ENCODE measurements around the gene FMN2. TPM values are rescaled to one million over a fixed set of nuclear protein-coding genes. Genes with fewer than 3 reads are reported as not detected.

FMN2 gene
- total RNA-seq, 1 experiment from 2014 or later = 5.3 TPM

GRCh38 chr1:240394353-240394752 lies 302.7 kb downstream of the FMN2 start:
- Mint-ChIP-seq H3K27ac (ENCODE audit: low read depth, unreplicated experiment) (no peak overlapping the region), H3K4me1 (ENCODE audit: insufficient read depth, unreplicated experiment) (peaks cover 25% of the 10 kb centered on the region), H3K27me3 (ENCODE audit: insufficient read depth, unreplicated experiment) (no peaks in the 10 kb centered on the region), H3K9me3 (ENCODE audit: unreplicated experiment) (no peaks in the 10 kb centered on the region), H3K4me3 (ENCODE audit: unreplicated experiment) (no peak overlapping the region), H3K36me3 (ENCODE audit: insufficient read depth, unreplicated experiment) (no peaks in the 10 kb centered on the region)
- DNase-seq (ENCODE audit: unreplicated experiment) = no peak
- no TSS peak for BruUV-seq (replicated peaks)
- intact Hi-C loops (cut with micrococcal nuclease) = no loop called here
- TF ChIP-seq CTCF (IDR thresholded peaks at IDR 0.05; ENCODE audit: unreplicated experiment) = no peak
- CTCF ChIA-PET = interaction anchor here (0.5 to 0.7 kb wide), 5 partner anchors 37 to 918 kb away, joined by 4 to 7 read pairs (median 6); no protein-coding TSS in a partner anchor
- POLR2A ChIA-PET = interaction anchor here (0.6 to 1.4 kb wide), 2 partner anchors 8 to 104 kb away, joined by 3 to 8 read pairs; no protein-coding TSS in a partner anchor

DNA sequence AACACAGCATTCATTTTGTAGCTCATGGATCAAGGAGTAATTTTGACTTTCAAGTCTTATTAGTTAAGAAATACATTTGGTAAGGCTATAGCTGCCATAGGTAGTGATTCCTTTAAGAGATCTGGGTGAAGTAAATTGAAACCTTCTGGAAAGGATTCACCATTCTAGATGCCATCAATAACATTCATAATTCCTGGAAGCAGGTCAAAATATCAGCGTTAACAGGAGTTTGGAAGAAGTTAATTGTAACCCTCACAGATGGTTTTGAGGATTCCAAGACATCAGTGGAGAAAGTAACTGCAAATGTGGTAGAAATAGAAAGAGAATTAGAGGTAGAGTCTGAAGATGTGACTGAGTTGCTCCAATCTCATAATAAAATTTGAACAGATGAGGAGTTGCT lies 303.7 kb downstream of the FMN2 start:
- ChIA-PET CTCF (interaction anchor here (0.6 to 0.7 kb wide), 3 partner anchors 21 to 878 kb away, joined by 3 to 4 read pairs (median 3); no protein-coding TSS in a partner anchor), POLR2A (interaction anchor here (1.4 kb wide), 1 partner anchor 9 kb away, joined by 8 read pairs; no protein-coding TSS in a partner anchor)
- H3K4me3 Mint-ChIP-seq (ENCODE audit: unreplicated experiment) = no peak overlapping the region
- no peak for TF ChIP-seq CTCF (IDR thresholded peaks at IDR 0.05; ENCODE audit: unreplicated experiment)
- no peak for DNase-seq (ENCODE audit: unreplicated experiment)
- no peaks in the 10 kb centered on the region for H3K9me3 Mint-ChIP-seq (ENCODE audit: unreplicated experiment)
- no TSS peak for BruUV-seq (replicated peaks)
- H3K27ac Mint-ChIP-seq (ENCODE audit: low read depth, unreplicated experiment) = no peak overlapping the region
- intact Hi-C loops (cut with micrococcal nuclease) = no loop called here
- no peaks in the 10 kb centered on the region for H3K27me3 Mint-ChIP-seq (ENCODE audit: insufficient read depth, unreplicated experiment)
- peaks cover 33% of the 10 kb centered on the region for H3K4me1 Mint-ChIP-seq (ENCODE audit: insufficient read depth, unreplicated experiment)
- no peaks in the 10 kb centered on the region for H3K36me3 Mint-ChIP-seq (ENCODE audit: insufficient read depth, unreplicated experiment)

DNA sequence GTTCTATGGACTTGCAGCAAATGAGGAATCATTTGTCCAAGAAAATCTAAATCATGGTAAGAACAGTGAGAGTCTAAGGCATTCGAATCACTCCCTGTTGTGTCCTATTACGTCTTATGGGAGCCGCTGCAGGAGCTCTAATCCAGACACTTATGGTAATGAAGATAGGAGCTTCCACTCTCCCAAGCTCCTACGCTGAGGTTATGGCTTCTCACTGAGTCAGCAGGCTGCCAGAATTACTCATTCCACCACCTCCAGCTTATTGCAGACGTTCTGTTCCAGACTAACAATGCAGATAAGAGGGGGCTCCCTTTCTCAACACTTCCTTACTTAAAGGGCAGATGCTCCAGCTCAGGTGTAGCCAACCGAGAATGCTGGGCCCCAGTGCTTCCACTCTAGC lies 307.7 kb downstream of the FMN2 start:
- peak; percentile 94 for DNase-seq (ENCODE audit: unreplicated experiment)
- H3K9me3 Mint-ChIP-seq (ENCODE audit: unreplicated experiment) = no peaks in the 10 kb centered on the region
- ChIA-PET POLR2A (interaction anchor here (0.5 to 2.2 kb wide), 10 partner anchors 9 to 89 kb away, joined by 3 to 29 read pairs (median 4); no protein-coding TSS in a partner anchor), CTCF (interaction anchor here (0.5 to 2.3 kb wide), 20 partner anchors 10 to 294 kb away, joined by 3 to 10 read pairs (median 4); no protein-coding TSS in a partner anchor)
- H3K27me3 Mint-ChIP-seq (ENCODE audit: insufficient read depth, unreplicated experiment) = no peaks in the 10 kb centered on the region
- no peak overlapping the region for H3K4me3 Mint-ChIP-seq (ENCODE audit: unreplicated experiment)
- no TSS peak for BruUV-seq (replicated peaks)
- TF ChIP-seq CTCF (IDR thresholded peaks at IDR 0.05; ENCODE audit: unreplicated experiment) = no peak
- no peaks in the 10 kb centered on the region for H3K36me3 Mint-ChIP-seq (ENCODE audit: insufficient read depth, unreplicated experiment)
- H3K27ac Mint-ChIP-seq (ENCODE audit: low read depth, unreplicated experiment) = peak overlapping the region; percentile 83
- intact Hi-C loops (cut with micrococcal nuclease) = no loop called here
- peaks cover 27% of the 10 kb centered on the region for H3K4me1 Mint-ChIP-seq (ENCODE audit: insufficient read depth, unreplicated experiment)

- BruUV-seq (replicated peaks) = no TSS peak
- DNase-seq (ENCODE audit: unreplicated experiment) = no peak
- CTCF ChIA-PET = interaction anchor here (0.6 to 1.6 kb wide), 3 partner anchors 15 to 279 kb away, joined by 3 to 5 read pairs (median 5); no protein-coding TSS in a partner anchor
- H3K4me3 Mint-ChIP-seq (ENCODE audit: unreplicated experiment) = no peak overlapping the region
- H3K27ac Mint-ChIP-seq (ENCODE audit: low read depth, unreplicated experiment) = peak overlapping the region; percentile 53
- peaks cover 14% of the 10 kb centered on the region for H3K4me1 Mint-ChIP-seq (ENCODE audit: insufficient read depth, unreplicated experiment)
- H3K36me3 Mint-ChIP-seq (ENCODE audit: insufficient read depth, unreplicated experiment) = no peaks in the 10 kb centered on the region
- POLR2A ChIA-PET = interaction anchor here (0.6 to 4.0 kb wide), 6 partner anchors 13 to 1799 kb away, joined by 3 to 23 read pairs (median 4); no protein-coding TSS in a partner anchor
- H3K9me3 Mint-ChIP-seq (ENCODE audit: unreplicated experiment) = no peaks in the 10 kb centered on the region
- H3K27me3 Mint-ChIP-seq (ENCODE audit: insufficient read depth, unreplicated experiment) = no peaks in the 10 kb centered on the region
- TF ChIP-seq CTCF (IDR thresholded peaks at IDR 0.05; ENCODE audit: unreplicated experiment) = no peak
- intact Hi-C loops (cut with micrococcal nuclease) = no loop called here
Observed at GRCh38 chr1:240401731-240402130, 310.0 kb downstream of the FMN2 start.
